H1 (cell line): ENCODE measurements around the gene PNCK.

ENCODE experiments used
- ATF2 ChIP-seq: IDR thresholded peaks from 2 replicates; pipeline ENCODE4 v1.6.1; 2012; ENCODE audit warnings: low read length, inconsistent platforms
- CEBPB ChIP-seq: IDR thresholded peaks from 2 replicates; pipeline ENCODE4 v1.6.1; 2012; ENCODE audit warnings: low read depth, low read length
- CREB1 ChIP-seq: IDR thresholded peaks from 2 replicates; pipeline ENCODE4 v1.6.1; 2012; ENCODE audit warnings: inconsistent platforms
- CTCF ChIP-seq, 3 experiments: IDR thresholded peaks; 1 replicate in 2 of 3; 2 replicates in 1 of 3; pipeline versions ENCODE4 v1.5.1 to v1.6.1; 2011; ENCODE audit warnings: low read length in 3 of 3, mild to moderate bottlenecking in 3 of 3, inconsistent platforms in 2 of 3, low read depth in 1 of 3, moderate library complexity in 1 of 3; ENCODE audit not compliant: insufficient read depth in 1 of 3; ENCODE audit errors: control extremely low read depth in 1 of 3
- EZH2 ChIP-seq: fragments of 200-600 bp; sonication (generic); IDR thresholded peaks from 2 replicates; pipeline ENCODE4 v1.7.1; 2012; ENCODE audit warnings: low read depth, mild to moderate bottlenecking, moderate library complexity, low read length, inconsistent platforms; ENCODE audit not compliant: severe bottlenecking
- MAX ChIP-seq: IDR thresholded peaks from 2 replicates; pipeline ENCODE4 v1.6.1; 2012; ENCODE audit warnings: inconsistent platforms
- NRF1 ChIP-seq: IDR thresholded peaks from 2 replicates; pipeline ENCODE4 v1.6.1; 2011; ENCODE audit warnings: mild to moderate bottlenecking, low read depth, low read length, improper control_type of control experiment
- PHF8 ChIP-seq: fragments of 200-600 bp; sonication (generic); conservative IDR thresholded peaks from 2 replicates; pipeline ENCODE4 v1.7.1; 2012; ENCODE audit warnings: low read depth, mild to moderate bottlenecking, inconsistent platforms, low read length, moderate library complexity
- POLR2A ChIP-seq, 2 experiments: IDR thresholded peaks; 1 replicate in 1 of 2; 2 replicates in 1 of 2; pipeline ENCODE4 v1.6.1; 2011; ENCODE audit warnings: low read depth in 2 of 2, low read length in 2 of 2, mild to moderate bottlenecking in 2 of 2; ENCODE audit errors: control extremely low read depth in 1 of 2
- RXRA ChIP-seq: IDR thresholded peaks from 2 replicates; pipeline ENCODE4 v1.6.1; 2011; ENCODE audit warnings: low read depth, mild to moderate bottlenecking, low read length, moderate library complexity; ENCODE audit not compliant: insufficient read depth
- SIN3A ChIP-seq, 2 experiments: IDR thresholded peaks in 1 of 2; conservative IDR thresholded peaks in 1 of 2; 2 replicates each; pipeline ENCODE4 v1.6.1; 2011 to 2012; ENCODE audit warnings: low read length in 2 of 2, improper control_type of control experiment in 1 of 2, low read depth in 1 of 2, mild to moderate bottlenecking in 1 of 2
- SP1 ChIP-seq: IDR thresholded peaks from 2 replicates; pipeline ENCODE4 v1.6.1; 2011; ENCODE audit warnings: low read depth, low read length
- ZNF274 ChIP-seq: IDR thresholded peaks from 2 replicates; pipeline ENCODE4 v1.7.0; 2012; ENCODE audit warnings: low read length, borderline replicate concordance; ENCODE audit errors: extremely low read depth

GRCh38 chrX:153627675-153628111 is 45.9 kb downstream of the PNCK start:
- TF ChIP-seq MAX (no peak), EZH2 (no peak), CREB1 (no peak), SP1 (no peak), ATF2 (no peak), NRF1 (no peak), PHF8 (no peak), RXRA (no peak), ZNF274 (no peak), SIN3A (conservative IDR thresholded peaks at IDR 0.05 in 1 of 2, IDR thresholded peaks at IDR 0.05 in 1 of 2; ENCODE audit: low read depth in 1 of 2, low read length in 2 of 2) (no peak), CEBPB (no peak), CTCF (IDR thresholded peaks at IDR 0.05; ENCODE audit: control extremely low read depth in 1 of 3, insufficient read depth in 1 of 3, low read depth in 1 of 3, low read length in 3 of 3) (no peak), POLR2A (IDR thresholded peaks at IDR 0.05; ENCODE audit: control extremely low read depth in 1 of 2, low read depth in 2 of 2, low read length in 2 of 2) (no peak)
